ENCODE data around the gene TAAR2.
"Not testable (repeated sequence)": the region's sequence is repeated elsewhere in the genome, so short reads cannot be mapped to it uniquely, and the experiment has no call there.

The TAAR2 gene

DNA sequence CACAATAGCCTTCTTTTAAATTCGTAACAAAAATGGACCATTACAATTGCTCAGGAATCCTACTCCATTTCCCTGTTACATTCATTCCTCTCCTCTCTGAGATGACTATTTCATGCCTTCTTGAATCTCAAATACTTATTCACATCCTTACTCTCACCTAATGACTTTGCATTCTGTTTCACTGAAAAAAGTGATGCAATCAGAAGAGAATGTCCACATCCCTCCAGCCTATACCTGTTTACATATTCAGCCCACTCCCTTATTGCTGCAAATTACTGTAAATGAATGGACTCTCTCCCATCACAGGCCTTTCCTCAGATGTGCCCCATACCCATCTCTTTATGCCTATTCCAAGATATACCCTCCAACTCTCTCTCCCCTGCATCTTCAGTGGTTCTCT, 26.4 kb upstream of the TAAR2 start:
- no peak overlapping the region for H3K4me3 ChIP-seq (ENCODE audit: low read depth, low read length)
- TF ChIP-seq MYC (IDR thresholded peaks at IDR 0.05; ENCODE audit: low read depth, low read length) (no peak), POLR2A (IDR thresholded peaks at IDR 0.05; ENCODE audit: extremely low read depth, insufficient read length) (no peak)
- TF ChIP-seq, protein P1, sequence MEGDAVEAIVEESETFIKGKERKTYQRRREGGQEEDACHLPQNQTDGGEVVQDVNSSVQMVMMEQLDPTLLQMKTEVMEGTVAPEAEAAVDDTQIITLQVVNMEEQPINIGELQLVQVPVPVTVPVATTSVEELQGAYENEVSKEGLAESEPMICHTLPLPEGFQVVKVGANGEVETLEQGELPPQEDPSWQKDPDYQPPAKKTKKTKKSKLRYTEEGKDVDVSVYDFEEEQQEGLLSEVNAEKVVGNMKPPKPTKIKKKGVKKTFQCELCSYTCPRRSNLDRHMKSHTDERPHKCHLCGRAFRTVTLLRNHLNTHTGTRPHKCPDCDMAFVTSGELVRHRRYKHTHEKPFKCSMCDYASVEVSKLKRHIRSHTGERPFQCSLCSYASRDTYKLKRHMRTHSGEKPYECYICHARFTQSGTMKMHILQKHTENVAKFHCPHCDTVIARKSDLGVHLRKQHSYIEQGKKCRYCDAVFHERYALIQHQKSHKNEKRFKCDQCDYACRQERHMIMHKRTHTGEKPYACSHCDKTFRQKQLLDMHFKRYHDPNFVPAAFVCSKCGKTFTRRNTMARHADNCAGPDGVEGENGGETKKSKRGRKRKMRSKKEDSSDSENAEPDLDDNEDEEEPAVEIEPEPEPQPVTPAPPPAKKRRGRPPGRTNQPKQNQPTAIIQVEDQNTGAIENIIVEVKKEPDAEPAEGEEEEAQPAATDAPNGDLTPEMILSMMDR (IDR thresholded peaks at IDR 0.05; ENCODE audit: low read depth, low read length): no peak
- TF ChIP-seq, protein P2, sequence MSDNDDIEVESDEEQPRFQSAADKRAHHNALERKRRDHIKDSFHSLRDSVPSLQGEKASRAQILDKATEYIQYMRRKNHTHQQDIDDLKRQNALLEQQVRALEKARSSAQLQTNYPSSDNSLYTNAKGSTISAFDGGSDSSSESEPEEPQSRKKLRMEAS (IDR thresholded peaks at IDR 0.05; ENCODE audit: low read depth, low read length): no peak
- DNase-seq (ENCODE audit: low read depth): no peak

DNA sequence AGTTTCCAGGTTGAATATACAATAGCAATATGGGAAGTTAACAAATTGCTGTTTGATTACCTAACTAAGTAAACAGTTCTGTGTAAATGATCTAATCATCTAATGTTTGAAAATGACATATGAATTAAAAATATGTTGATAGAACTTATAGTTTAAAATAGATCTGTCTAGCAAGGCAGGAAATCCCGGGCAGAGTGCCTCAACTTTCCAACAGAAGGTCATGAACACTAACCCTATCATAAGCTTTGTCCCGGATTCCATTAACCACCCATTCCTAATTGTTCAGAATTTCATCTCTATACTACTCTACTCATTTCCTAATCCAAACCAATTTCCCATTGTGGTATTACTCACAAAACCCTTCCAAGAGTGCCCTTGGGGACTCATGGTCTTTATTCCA, 24.8 kb upstream of the TAAR2 start:
- TF ChIP-seq, protein P2 (IDR thresholded peaks at IDR 0.05; ENCODE audit: low read depth, low read length): no peak
- TF ChIP-seq MYC (IDR thresholded peaks at IDR 0.05; ENCODE audit: low read depth, low read length) (no peak), POLR2A (IDR thresholded peaks at IDR 0.05; ENCODE audit: extremely low read depth, insufficient read length) (no peak)
- TF ChIP-seq, protein P1 (IDR thresholded peaks at IDR 0.05; ENCODE audit: low read depth, low read length): no peak
- H3K4me3 ChIP-seq (ENCODE audit: low read depth, low read length): no peak overlapping the region
- DNase-seq (ENCODE audit: low read depth): no peak

DNA sequence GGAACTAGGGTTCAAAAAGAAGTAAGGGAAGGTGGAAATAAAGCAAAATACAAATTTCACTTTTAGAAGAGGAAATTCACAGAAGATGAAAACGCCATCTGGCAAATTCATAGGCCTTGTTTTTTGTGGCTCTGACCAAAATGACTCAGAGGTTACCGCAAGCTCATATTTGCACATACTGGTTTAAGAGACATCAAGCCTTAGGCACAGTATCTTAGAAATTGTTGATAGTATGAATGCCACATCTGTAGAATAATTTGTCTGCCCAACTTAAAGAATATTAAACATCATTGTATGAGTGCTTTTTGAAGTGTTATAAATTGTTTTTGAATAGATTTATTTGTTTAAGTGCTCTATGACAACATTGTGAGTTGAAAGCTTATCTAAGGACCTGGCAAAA, 24.3 kb upstream of the TAAR2 start:
- DNase-seq (ENCODE audit: low read depth): peak; percentile 61
- TF ChIP-seq, protein P2 (IDR thresholded peaks at IDR 0.05; ENCODE audit: low read depth, low read length): no peak
- TF ChIP-seq POLR2A (IDR thresholded peaks at IDR 0.05; ENCODE audit: extremely low read depth, insufficient read length): no peak
- TF ChIP-seq, protein P1 (IDR thresholded peaks at IDR 0.05; ENCODE audit: low read depth, low read length): no peak
- TF ChIP-seq MYC (IDR thresholded peaks at IDR 0.05; ENCODE audit: low read depth, low read length): no peak

DNA sequence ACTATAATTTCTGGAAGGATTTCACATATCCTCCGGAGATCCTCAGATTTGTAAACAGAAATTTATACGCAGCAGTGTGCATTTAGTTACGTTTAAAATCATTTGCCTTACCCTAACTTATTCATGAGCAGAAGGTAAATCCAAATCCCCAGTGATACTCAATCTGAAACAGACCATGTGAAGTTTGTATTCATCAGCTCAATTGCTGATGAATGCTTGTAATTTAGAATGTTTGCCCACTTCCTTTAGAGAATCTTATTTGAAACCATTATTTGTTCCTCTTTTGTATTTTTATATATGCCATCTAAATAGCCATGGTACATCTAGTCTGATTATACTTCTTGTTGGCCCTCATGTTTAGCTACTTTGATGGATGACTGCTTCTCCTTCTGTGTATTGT, 19.5 kb upstream of the TAAR2 start:
- H3K4me3 ChIP-seq (ENCODE audit: low read depth, low read length): no peak overlapping the region
- DNase-seq (ENCODE audit: low read depth): no peak
- TF ChIP-seq MYC (IDR thresholded peaks at IDR 0.05; ENCODE audit: low read depth, low read length) (no peak), POLR2A (IDR thresholded peaks at IDR 0.05; ENCODE audit: extremely low read depth, insufficient read length) (no peak)
- TF ChIP-seq, protein P2 (IDR thresholded peaks at IDR 0.05; ENCODE audit: low read depth, low read length): no peak
- TF ChIP-seq, protein P1 (IDR thresholded peaks at IDR 0.05; ENCODE audit: low read depth, low read length): no peak

More for the DNA sequence above, 24.3 kb upstream of the TAAR2 start:
- no peak overlapping the region for H3K4me3 ChIP-seq (ENCODE audit: low read depth, low read length)

DNA sequence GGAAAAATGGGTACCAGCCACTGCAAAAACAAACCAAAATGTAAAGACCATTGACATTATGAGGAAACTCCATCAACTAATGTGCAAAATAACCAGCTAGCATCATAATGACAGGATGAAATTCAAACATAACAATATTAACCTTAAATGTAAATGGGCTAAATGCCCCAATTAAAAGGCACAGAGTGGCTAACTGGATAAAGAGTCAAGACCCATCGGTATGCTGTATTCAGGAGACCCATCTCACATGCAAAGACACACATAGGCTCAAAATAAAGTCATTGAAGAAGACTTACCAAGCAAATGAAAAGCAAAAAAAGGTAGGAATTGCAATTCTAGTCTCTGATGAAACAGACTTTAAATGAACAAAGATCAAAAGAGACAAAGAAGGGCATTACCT, 13.1 kb upstream of the TAAR2 start:
- not testable (repeated sequence) for H3K4me3 ChIP-seq (ENCODE audit: low read depth, low read length); DNase-seq (ENCODE audit: low read depth)

DNA sequence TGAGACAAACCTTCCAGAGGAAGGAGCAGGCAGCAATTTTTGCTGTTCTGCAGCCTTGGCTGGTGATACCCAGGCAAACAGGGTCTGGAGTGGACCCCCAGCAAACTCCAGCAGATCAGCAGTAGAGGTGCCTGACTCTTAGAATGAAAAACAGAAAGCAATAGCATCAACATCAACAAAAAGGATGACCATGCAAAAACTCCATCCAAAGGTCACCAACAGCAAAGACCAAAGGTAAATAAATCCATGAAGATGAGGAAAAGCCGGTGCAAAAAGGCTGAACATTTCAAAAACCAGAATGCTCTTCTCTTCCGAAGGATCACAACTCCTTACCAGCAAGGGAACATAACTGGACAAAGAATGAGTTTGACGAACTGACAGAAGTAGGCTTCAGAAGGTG, 11.8 kb upstream of the TAAR2 start:
- not testable (repeated sequence) for DNase-seq (ENCODE audit: low read depth); H3K4me3 ChIP-seq (ENCODE audit: low read depth, low read length)

DNA sequence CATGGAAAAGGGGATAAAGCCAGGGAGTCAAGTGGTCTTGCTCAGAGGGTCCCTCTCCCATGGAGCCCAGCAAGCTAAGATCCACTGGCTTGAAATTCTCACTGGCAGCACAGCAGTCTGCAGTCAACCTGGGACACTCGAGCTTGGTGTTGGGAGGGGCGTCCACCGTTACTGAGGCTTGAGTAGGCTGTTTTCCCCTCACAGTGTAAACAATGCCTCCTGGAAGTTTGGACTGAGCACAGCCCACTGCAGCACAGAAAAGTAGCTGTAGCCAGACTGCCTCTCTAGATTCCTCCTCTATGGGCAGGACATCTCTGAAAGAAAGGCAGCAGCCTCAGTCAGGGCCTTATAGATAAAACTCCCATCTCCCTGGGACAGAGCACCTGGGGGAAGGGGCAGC, 11.2 kb upstream of the TAAR2 start:
- DNase-seq (ENCODE audit: low read depth); H3K4me3 ChIP-seq (ENCODE audit: low read depth, low read length): not testable (repeated sequence)

DNA sequence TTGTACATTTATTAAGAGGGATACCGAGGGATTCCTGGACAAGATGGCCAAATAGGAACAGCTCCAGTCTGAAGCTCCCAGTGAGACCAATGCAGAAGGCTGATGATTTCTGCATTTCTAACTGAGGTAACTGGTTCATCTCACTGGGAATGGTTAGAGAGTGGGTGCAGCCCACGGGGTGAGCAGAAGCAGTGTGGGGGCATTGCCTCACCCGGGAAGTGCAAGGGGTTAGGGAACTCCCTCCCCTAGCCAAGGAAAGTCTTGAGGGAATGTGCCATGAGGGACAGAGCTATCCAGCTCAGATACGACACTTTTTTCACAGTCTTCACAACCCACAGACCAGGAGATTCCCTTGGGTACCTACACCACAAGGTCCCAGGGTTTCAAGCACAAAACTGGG, 10.7 kb upstream of the TAAR2 start:
- DNase-seq (ENCODE audit: low read depth): no peak
- TF ChIP-seq, protein P1 (IDR thresholded peaks at IDR 0.05; ENCODE audit: low read depth, low read length): no peak
- TF ChIP-seq POLR2A (IDR thresholded peaks at IDR 0.05; ENCODE audit: extremely low read depth, insufficient read length) (no peak), MYC (IDR thresholded peaks at IDR 0.05; ENCODE audit: low read depth, low read length) (no peak)
- TF ChIP-seq, protein P2 (IDR thresholded peaks at IDR 0.05; ENCODE audit: low read depth, low read length): no peak
- H3K4me3 ChIP-seq (ENCODE audit: low read depth, low read length): no peak overlapping the region
